Body of pancreas (tissue), 4 donors: Measurements from ENCODE around the gene GLT6D1. TPM values are rescaled to one million over a fixed set of nuclear protein-coding genes. Genes with fewer than 3 reads are reported as not detected.

ENCODE experiments used
- ATAC-seq: fragments of 150-250 bp; one replicate; pipeline ENCODE4 v1.9.1; 2016
- DNase-seq, 4 donors: peaks; one replicate each; pipeline ENCODE4 v3.0.0-alpha.2; 2019
- H3K27ac ChIP-seq, 4 donors: fragments of 200-600 bp; sonication (generic); 1 replicate in 3 of 4; 2 replicates in 1 of 4; pipeline versions ENCODE4 v1.5.1 to v1.6.1; 2016 to 2019; ENCODE audit warnings: mild to moderate bottlenecking in 1 of 4, mixed read lengths in 1 of 4, moderate library complexity in 1 of 4
- H3K27me3 ChIP-seq, 2 donors: fragments of 200-600 bp; sonication (generic); one replicate each; pipeline ENCODE4 v1.6.0; 2016; ENCODE audit warnings: mild to moderate bottlenecking in 1 of 2
- H3K36me3 ChIP-seq, 2 donors: fragments of 200-600 bp; sonication (generic); replicated peaks in 1 of 2; 2 replicates each; pipeline ENCODE4 v1.5.1; 2016; ENCODE audit warnings: low read depth in 2 of 2; ENCODE audit not compliant: insufficient read depth in 1 of 2
- H3K4me1 ChIP-seq: fragments of 200-600 bp; sonication (generic); one replicate; pipeline ENCODE4 v1.6.0; 2016
- H3K4me3 ChIP-seq, 2 donors: fragments of 200-600 bp; sonication (generic); 1 replicate in 1 of 2; 2 replicates in 1 of 2; pipeline ENCODE4 v1.5.1; 2016 to 2019
- H3K9me3 ChIP-seq, 3 donors: fragments of 200-600 bp; sonication (generic); 1 replicate in 2 of 3; 2 replicates in 1 of 3; pipeline ENCODE4 v1.5.1; 2016
- POLR2A ChIP-seq, 3 donors: fragments of 450-650 bp; IDR thresholded peaks; one replicate each; pipeline ENCODE4 v1.6.1; 2016; ENCODE audit warnings: antibody characterized with exemption in 3 of 3, mild to moderate bottlenecking in 2 of 3
- WGBS, 2 donors: methylation state at CpG; one replicate each; pipeline ENCODE4 v1.1.5; 2017; 5-methylcytosine and 5-hydroxymethylcytosine counted together
- intact Hi-C: fragments of 100-400 bp; cut with DNase I; formaldehyde crosslinking; loops from one replicate; pipeline ENCODE4 v1.15.1; 2023
- total RNA-seq, 2 donors: library from RNA; depleted of rRNA; stranded (reverse); fragments of >200 nt; gene quantifications; one replicate each; pipeline ENCODE4 v1.1.0, GENCODE V29; 2016
- TF ChIP-seq, protein P1 (sequence below), 7 experiments: fragments of 450-650 bp in 4 of 7; fragments of 200-600 bp in 3 of 7; sonication (generic) in 3 of 7; IDR thresholded peaks; one replicate each; pipeline ENCODE4 v1.5.1; 2016 to 2019; ENCODE audit warnings: antibody characterized with exemption in 7 of 7

Gene GLT6D1
- total RNA-seq, 2 donors from 2014 or later, result not detected

DNA sequence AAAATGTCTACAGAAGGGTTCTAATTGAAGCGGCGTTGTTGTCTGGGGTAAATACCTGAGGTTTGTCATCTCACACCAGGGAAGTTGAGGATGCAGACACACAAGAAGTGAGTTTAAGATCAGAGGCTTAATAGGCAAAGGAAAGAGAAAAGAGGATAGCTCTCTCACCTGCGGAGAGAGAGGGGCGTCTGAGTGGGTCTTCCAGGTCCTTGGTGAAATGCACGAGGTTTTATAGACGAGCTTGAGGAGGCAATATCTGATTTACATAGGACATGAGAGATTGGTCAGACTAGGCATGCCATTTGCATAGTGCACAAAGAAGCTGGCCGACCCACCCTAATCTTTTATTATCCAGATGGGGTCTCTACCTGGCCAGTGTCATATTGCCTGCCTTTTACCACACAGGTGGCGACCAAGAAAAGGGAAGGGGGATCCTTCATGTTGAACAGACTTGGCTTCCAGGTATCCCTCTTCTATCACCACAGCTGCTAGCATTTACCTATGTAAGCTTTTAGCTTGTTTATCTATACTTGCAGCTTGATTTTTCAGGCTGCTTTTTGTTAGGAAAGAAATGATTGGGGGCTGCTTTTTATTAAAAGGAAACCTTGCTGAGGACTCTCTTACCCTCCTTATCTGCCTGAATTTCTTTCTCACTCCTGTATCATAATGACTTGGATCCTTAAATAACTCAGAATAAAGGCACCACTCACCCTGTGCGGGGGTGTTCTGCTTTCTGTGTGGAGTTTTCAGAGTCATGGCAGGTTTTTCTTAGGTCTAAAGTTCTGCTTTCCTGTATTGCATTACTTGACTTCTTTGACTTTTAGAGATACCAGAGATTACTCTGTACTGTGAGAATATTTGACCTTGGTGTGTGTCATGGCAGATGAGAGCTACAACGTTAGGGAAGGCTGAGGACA lies 9.4 kb upstream of the GLT6D1 start:
- Histone ChIP-seq H3K36me3 (no peaks in the 10 kb centered on the region), H3K27ac (no peak overlapping the region), H3K4me1 (no peaks in the 10 kb centered on the region), H3K27me3 (no peaks in the 10 kb centered on the region), H3K9me3 (peaks cover 0 to 31% (median 3%) of the 10 kb centered on the region in 3 donors), H3K4me3 (no peak overlapping the region)
- intact Hi-C loops, result no loop called here
- DNase-seq (no peak), ATAC-seq (no peak)
- WGBS, 2 donors, result 61% methylated on average over 10 of the region's 10 CpGs
- TF ChIP-seq, protein P1, sequence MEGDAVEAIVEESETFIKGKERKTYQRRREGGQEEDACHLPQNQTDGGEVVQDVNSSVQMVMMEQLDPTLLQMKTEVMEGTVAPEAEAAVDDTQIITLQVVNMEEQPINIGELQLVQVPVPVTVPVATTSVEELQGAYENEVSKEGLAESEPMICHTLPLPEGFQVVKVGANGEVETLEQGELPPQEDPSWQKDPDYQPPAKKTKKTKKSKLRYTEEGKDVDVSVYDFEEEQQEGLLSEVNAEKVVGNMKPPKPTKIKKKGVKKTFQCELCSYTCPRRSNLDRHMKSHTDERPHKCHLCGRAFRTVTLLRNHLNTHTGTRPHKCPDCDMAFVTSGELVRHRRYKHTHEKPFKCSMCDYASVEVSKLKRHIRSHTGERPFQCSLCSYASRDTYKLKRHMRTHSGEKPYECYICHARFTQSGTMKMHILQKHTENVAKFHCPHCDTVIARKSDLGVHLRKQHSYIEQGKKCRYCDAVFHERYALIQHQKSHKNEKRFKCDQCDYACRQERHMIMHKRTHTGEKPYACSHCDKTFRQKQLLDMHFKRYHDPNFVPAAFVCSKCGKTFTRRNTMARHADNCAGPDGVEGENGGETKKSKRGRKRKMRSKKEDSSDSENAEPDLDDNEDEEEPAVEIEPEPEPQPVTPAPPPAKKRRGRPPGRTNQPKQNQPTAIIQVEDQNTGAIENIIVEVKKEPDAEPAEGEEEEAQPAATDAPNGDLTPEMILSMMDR (IDR thresholded peaks at IDR 0.05), result no peak
- no peak for TF ChIP-seq POLR2A (IDR thresholded peaks at IDR 0.05)

DNA sequence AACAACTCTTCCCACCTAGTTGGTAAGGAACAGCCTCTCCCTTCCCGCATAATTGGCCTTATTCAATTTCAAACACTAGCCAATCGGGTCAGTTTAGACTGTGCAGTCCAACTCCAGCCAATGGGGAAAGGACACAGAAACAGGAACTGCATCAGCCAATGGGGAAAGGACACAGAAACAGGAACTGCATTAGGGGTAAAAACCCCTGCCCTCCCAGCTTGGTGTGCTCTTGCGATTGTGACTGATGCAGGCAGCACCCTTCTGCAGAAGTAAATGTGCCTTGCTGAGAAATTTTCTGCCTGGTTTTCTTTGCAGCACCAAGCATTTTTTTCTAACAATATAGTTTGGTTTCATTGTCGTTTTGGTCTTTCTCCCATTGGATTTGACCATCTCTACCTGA lies 8.5 kb upstream of the GLT6D1 start:
- H3K36me3 ChIP-seq, result no peaks in the 10 kb centered on the region
- DNase-seq, result no peak
- TF ChIP-seq, protein P1 (IDR thresholded peaks at IDR 0.05), result no peak
- TF ChIP-seq POLR2A (IDR thresholded peaks at IDR 0.05), result no peak
- intact Hi-C loops, result no loop called here
- no peaks in the 10 kb centered on the region for H3K4me1 ChIP-seq
- 59 to 74% methylated on average over 4 of the region's 4 CpGs for WGBS, 2 donors
- H3K4me3 ChIP-seq, result no peak overlapping the region
- H3K27me3 ChIP-seq, result no peaks in the 10 kb centered on the region
- no peak overlapping the region for H3K27ac ChIP-seq
- no peak for ATAC-seq
- H3K9me3 ChIP-seq, result peaks cover 0 to 32% (median 3%) of the 10 kb centered on the region in 3 donors

DNA sequence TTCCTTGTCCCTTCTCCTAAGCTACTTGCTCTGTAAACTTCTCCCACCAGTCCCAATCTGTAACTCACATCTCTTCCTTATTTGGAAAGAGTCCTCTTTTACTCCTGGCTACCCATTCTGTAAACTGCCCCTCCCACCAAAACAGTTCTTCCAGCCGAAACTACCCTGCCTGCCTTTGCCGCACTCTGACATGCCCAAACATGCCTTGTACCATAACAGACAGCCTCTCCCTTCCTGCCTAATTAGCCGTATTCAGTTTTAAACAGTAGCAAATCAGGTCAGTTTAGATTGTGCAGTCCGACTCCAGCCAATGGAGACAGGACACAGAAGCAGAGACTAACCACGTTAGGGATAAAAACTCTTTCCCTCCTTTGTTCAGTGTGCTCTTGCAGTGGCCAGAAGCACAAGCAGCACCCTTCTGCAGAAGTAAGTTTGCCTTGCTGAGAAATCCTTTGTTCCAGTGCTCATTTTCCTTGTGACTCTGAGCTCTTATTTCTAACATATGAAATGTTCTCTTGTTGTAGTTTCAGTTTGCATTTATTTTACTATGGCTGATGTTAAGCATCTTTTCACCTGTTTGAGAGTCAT lies 5.4 kb upstream of the GLT6D1 start:
- Histone ChIP-seq H3K36me3 (no peaks in the 10 kb centered on the region), H3K4me3 (no peak overlapping the region), H3K27ac (no peak overlapping the region), H3K27me3 (no peaks in the 10 kb centered on the region), H3K4me1 (no peaks in the 10 kb centered on the region), H3K9me3 (peaks cover 0 to 32% (median 3%) of the 10 kb centered on the region in 3 donors)
- DNase-seq (no peak), ATAC-seq (no peak)
- intact Hi-C loops, result no loop called here
- 61 to 64% methylated on average over 5 of the region's 5 CpGs for WGBS, 2 donors
- TF ChIP-seq POLR2A (IDR thresholded peaks at IDR 0.05), result no peak
- TF ChIP-seq, protein P1 (IDR thresholded peaks at IDR 0.05), result no peak

DNA sequence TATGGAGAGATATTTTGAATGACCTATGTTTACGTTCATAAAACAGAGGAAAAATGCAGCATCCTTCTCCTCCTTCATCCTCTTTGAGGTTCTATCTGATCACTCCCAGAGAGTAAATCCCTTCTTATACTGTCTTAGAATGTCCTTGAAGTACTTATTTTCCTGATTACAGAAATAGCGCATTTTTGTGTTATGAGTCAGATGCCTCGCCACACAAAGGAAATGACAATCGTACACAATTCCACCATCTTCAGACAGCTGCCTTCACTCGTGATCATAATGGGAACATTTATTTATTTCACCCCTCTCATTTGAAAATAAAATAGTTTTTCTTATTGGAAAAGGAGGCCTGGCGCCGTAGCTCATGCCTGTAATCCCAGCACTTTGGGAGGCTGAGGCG lies 2.4 kb upstream of the GLT6D1 start:
- TF ChIP-seq POLR2A (IDR thresholded peaks at IDR 0.05), result no peak
- TF ChIP-seq, protein P1 (IDR thresholded peaks at IDR 0.05), result no peak
- no peaks in the 10 kb centered on the region for H3K27me3 ChIP-seq
- intact Hi-C loops, result no loop called here
- H3K4me1 ChIP-seq, result no peaks in the 10 kb centered on the region
- H3K4me3 ChIP-seq, result no peak overlapping the region
- DNase-seq (no peak), ATAC-seq (no peak)
- H3K9me3 ChIP-seq, result peaks cover 0 to 18% (median 0%) of the 10 kb centered on the region in 3 donors
- H3K27ac ChIP-seq, result no peak overlapping the region
- no peaks in the 10 kb centered on the region for H3K36me3 ChIP-seq
- WGBS, 2 donors, result 55 to 58% methylated on average over 8 of the region's 8 CpGs
